ENCODE results near the gene SUPT6H. TPM values are rescaled to one million over a fixed set of nuclear protein-coding genes. Genes with fewer than 3 reads are reported as not detected.

The SUPT6H gene
- total and polyA plus RNA-seq, 9 of the 15 experiments (the other 6 are each of a cell fraction or from before 2014, with no cell fraction given): 1.7 to 77.7 (median 49.2) TPM

GRCh38 chr17:28712032-28712704 lies 50.2 kb downstream of the SUPT6H start (continued):
- TF ChIP-seq ZNF407 (IDR thresholded peaks at IDR 0.05; ENCODE audit: low read depth): no peak
- TF ChIP-seq MGA (IDR thresholded peaks at IDR 0.05): peak; percentile 3; the same call in 1 of the 2 replicates
- TF ChIP-seq ATF1 (CRISPR knock-in tag; IDR thresholded peaks at IDR 0.05): no peak
- no peak for TF ChIP-seq ATF1 (tag; IDR thresholded peaks at IDR 0.05)
- no peak for TF ChIP-seq LEF1 (IDR thresholded peaks at IDR 0.05)
- peak; percentile 47; the same call in 1 of the 2 replicates for TF ChIP-seq ZKSCAN8 (CRISPR knock-in tag; IDR thresholded peaks at IDR 0.05)

All from K562 (cell line).